IPS-18a (cell line): ENCODE data around the gene SELENOV.

Experiments
- H3K27ac ChIP-seq: one replicate; pipeline ENCODE4 v1.5.1; 2013; ENCODE audit warnings: low read length
- H3K27me3 ChIP-seq: one replicate; pipeline ENCODE4 v1.6.1; 2013; ENCODE audit warnings: mild to moderate bottlenecking, low read length; ENCODE audit not compliant: control insufficient read depth, insufficient read depth
- H3K36me3 ChIP-seq: one replicate; pipeline ENCODE4 v1.6.1; 2013; ENCODE audit warnings: low read depth, low read length; ENCODE audit not compliant: control insufficient read depth
- H3K4me1 ChIP-seq: one replicate; pipeline ENCODE4 v1.6.1; 2013; ENCODE audit warnings: low read depth, low read length; ENCODE audit not compliant: control insufficient read depth
- H3K4me3 ChIP-seq: one replicate; pipeline ENCODE4 v1.5.1; 2013; ENCODE audit warnings: low read length
- H3K9ac ChIP-seq: one replicate; pipeline ENCODE4 v1.6.1; 2013; ENCODE audit warnings: mild to moderate bottlenecking, low read length, moderate library complexity
- H3K9me3 ChIP-seq: one replicate; pipeline ENCODE4 v1.6.1; 2013; ENCODE audit warnings: low read depth, low read length; ENCODE audit not compliant: control insufficient read depth

Gene SELENOV, protein sequence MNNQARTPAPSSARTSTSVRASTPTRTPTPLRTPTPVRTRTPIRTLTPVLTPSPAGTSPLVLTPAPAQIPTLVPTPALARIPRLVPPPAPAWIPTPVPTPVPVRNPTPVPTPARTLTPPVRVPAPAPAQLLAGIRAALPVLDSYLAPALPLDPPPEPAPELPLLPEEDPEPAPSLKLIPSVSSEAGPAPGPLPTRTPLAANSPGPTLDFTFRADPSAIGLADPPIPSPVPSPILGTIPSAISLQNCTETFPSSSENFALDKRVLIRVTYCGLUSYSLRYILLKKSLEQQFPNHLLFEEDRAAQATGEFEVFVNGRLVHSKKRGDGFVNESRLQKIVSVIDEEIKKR

GRCh38 chr19:39514840-39515550, at the start of gene SELENOV:
SELENOV (plus strand) TSS chr19:39515139; CDS start chr19:39515213, 74 bp downstream.
- peak within 1 kb of the TSS; percentile 78 for H3K9ac ChIP-seq

GRCh38 chr19:39465956-39466747, 48.8 kb upstream of the SELENOV start:
- Histone ChIP-seq H3K27ac (no peak overlapping the region), H3K27me3 (no peaks in the 10 kb centered on the region), H3K4me1 (no peaks in the 10 kb centered on the region), H3K36me3 (peaks cover 68% of the 10 kb centered on the region), H3K9me3 (no peaks in the 10 kb centered on the region), H3K9ac (no peak overlapping the region), H3K4me3 (no peak overlapping the region)

More at GRCh38 chr19:39514840-39515550, at the start of gene SELENOV:
- H3K4me3 ChIP-seq = peak within 1 kb of the TSS; percentile 90
- H3K27me3 ChIP-seq = peaks cover 42% of the 10 kb centered on the region
- peak within 1 kb of the TSS; percentile 53 for H3K27ac ChIP-seq
- H3K9me3 ChIP-seq = no peaks in the 10 kb centered on the region
- H3K36me3 ChIP-seq = no peaks in the 10 kb centered on the region
- peaks cover 3% of the 10 kb centered on the region for H3K4me1 ChIP-seq

DNA sequence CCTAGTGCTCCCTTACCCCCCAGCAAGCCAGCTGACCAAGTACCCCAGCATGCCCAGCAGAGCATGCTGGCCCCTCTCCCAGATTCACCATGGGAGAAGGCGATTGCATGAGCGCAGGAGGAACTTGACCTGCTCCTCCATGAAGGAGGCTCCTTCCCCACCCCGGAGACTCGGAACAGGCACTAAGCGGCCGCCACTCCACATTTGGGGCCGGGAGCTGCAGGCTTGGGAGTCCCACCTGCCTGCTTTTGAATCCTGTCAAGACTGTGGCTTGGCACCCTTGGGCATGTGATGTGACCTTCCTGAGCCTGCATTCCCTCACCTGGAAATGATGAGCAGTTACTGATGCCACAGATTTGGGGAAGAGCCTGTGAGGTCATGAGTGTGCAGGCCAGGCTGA, 47.0 kb upstream of the SELENOV start:
- no peak overlapping the region for H3K4me3 ChIP-seq
- H3K27ac ChIP-seq = no peak overlapping the region
- H3K36me3 ChIP-seq = peaks cover 77% of the 10 kb centered on the region
- H3K27me3 ChIP-seq = no peaks in the 10 kb centered on the region
- no peaks in the 10 kb centered on the region for H3K9me3 ChIP-seq
- no peak overlapping the region for H3K9ac ChIP-seq
- no peaks in the 10 kb centered on the region for H3K4me1 ChIP-seq

- Histone ChIP-seq H3K36me3 (peaks cover 85% of the 10 kb centered on the region), H3K9ac (no peak overlapping the region), H3K4me3 (no peak overlapping the region), H3K27ac (no peak overlapping the region), H3K9me3 (no peaks in the 10 kb centered on the region), H3K27me3 (no peaks in the 10 kb centered on the region), H3K4me1 (no peaks in the 10 kb centered on the region)
Measured at GRCh38 chr19:39469036-39469435, 45.9 kb upstream of the SELENOV start.

DNA sequence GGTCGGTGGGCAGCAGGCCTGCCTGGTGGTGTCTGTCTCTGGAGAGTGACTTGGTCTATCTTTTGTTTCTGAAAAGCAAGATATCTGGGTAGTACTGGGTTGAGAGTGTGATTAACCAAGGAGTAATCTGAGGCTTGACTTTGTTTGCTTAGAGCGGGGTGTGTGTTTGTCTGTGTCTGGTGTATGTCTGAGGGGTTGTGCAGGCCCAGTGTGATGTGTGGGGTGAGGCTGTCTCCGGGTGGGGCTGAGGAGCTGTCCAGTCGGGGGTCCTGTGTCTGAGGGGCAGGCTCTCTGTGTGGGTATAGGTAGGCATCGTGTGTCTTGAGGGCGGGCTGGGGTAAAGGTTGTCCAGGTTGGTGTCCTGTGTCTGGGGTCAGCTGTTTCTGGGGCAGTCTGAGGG, 45.4 kb upstream of the SELENOV start:
- Histone ChIP-seq H3K4me1 (no peaks in the 10 kb centered on the region), H3K9me3 (no peaks in the 10 kb centered on the region), H3K9ac (no peak overlapping the region), H3K36me3 (peaks cover 86% of the 10 kb centered on the region), H3K27me3 (no peaks in the 10 kb centered on the region), H3K4me3 (no peak overlapping the region), H3K27ac (no peak overlapping the region)

GRCh38 chr19:39470724-39471339, 44.1 kb upstream of the SELENOV start:
- H3K27ac ChIP-seq = no peak overlapping the region
- peaks cover 78% of the 10 kb centered on the region for H3K36me3 ChIP-seq
- no peaks in the 10 kb centered on the region for H3K9me3 ChIP-seq
- no peaks in the 10 kb centered on the region for H3K4me1 ChIP-seq
- no peak overlapping the region for H3K4me3 ChIP-seq
- no peak overlapping the region for H3K9ac ChIP-seq
- H3K27me3 ChIP-seq = no peaks in the 10 kb centered on the region

GRCh38 chr19:39471756-39472536, 43.0 kb upstream of the SELENOV start:
- Histone ChIP-seq H3K9me3 (no peaks in the 10 kb centered on the region), H3K27me3 (no peaks in the 10 kb centered on the region), H3K4me1 (no peaks in the 10 kb centered on the region), H3K36me3 (peaks cover 78% of the 10 kb centered on the region), H3K27ac (no peak overlapping the region), H3K9ac (no peak overlapping the region), H3K4me3 (no peak overlapping the region)

- Histone ChIP-seq H3K27ac (no peak overlapping the region), H3K9ac (no peak overlapping the region), H3K4me1 (no peaks in the 10 kb centered on the region), H3K27me3 (no peaks in the 10 kb centered on the region), H3K9me3 (no peaks in the 10 kb centered on the region), H3K36me3 (peaks cover 71% of the 10 kb centered on the region), H3K4me3 (no peak overlapping the region)
Measured at GRCh38 chr19:39472746-39473442, 42.0 kb upstream of the SELENOV start.

DNA sequence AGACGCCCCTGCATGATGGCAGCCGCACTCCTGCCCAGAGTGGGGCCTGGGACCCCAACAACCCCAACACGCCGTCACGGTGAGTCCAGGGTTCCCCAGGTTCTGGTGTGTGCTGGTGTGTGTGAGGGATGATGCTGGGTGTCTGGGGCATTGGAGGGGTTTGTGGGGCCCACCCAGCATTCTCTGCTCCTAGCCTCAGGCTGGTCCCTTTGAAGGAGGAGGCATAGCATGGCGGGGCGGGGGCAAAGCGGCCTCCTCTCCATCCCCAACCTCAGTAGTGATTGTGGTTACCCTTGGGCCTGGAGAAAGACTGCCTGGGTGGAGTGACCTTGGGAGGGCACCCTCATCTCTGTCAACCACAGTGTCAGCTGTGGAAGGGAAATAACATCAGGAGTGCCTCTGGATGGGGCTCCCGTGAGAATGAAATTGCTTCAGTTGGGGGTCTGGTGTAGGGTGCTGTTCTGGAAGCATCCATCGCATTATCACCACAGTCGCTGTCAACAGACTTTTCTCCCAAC, 41.4 kb upstream of the SELENOV start:
- peaks cover 65% of the 10 kb centered on the region for H3K36me3 ChIP-seq
- no peaks in the 10 kb centered on the region for H3K27me3 ChIP-seq
- no peaks in the 10 kb centered on the region for H3K4me1 ChIP-seq
- H3K27ac ChIP-seq = no peak overlapping the region
- H3K4me3 ChIP-seq = no peak overlapping the region
- no peak overlapping the region for H3K9ac ChIP-seq
- H3K9me3 ChIP-seq = no peaks in the 10 kb centered on the region

- H3K36me3 ChIP-seq = peaks cover 58% of the 10 kb centered on the region
- no peaks in the 10 kb centered on the region for H3K9me3 ChIP-seq
- H3K27me3 ChIP-seq = no peaks in the 10 kb centered on the region
- H3K9ac ChIP-seq = no peak overlapping the region
- no peak overlapping the region for H3K4me3 ChIP-seq
- no peaks in the 10 kb centered on the region for H3K4me1 ChIP-seq
- H3K27ac ChIP-seq = no peak overlapping the region
Measured at GRCh38 chr19:39474139-39474620, 40.8 kb upstream of the SELENOV start.
